ENCODE results near the gene FNDC3B. TPM values are rescaled to one million over a fixed set of nuclear protein-coding genes. Genes with fewer than 3 reads are reported as not detected.

The FNDC3B gene
- total and polyA plus RNA-seq, 7 donors, result 16.2 to 93.9 (median 50.3) TPM

DNA sequence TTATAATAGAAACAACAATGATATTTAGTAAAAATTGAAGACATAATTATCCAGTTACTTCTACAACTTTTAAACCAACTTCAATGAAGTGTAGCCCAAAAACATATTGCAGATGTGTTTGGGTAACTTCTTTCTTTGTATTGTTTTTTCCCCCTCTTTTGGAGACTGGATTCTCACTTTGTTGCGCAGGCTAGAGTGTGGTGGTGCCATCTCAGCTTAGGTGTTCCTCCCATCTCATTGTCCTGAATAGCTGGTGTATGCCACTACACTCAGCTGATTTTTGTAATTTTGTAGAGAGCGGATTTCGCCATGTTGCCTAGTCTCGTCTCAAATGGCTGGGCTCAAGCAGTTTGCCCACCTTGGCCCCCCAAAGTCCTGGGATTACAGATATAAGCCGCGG is 148.1 kb downstream of the FNDC3B start:
- TF ChIP-seq POLR2AphosphoS5 (IDR thresholded peaks at IDR 0.05) (no peak), CTCF (IDR thresholded peaks at IDR 0.05) (no peak), POLR2A (IDR thresholded peaks at IDR 0.05) (no peak)
- H3K36me3 ChIP-seq, result no peaks in the 10 kb centered on the region
- intact Hi-C loops (cut with DNase I), result no loop called here

DNA sequence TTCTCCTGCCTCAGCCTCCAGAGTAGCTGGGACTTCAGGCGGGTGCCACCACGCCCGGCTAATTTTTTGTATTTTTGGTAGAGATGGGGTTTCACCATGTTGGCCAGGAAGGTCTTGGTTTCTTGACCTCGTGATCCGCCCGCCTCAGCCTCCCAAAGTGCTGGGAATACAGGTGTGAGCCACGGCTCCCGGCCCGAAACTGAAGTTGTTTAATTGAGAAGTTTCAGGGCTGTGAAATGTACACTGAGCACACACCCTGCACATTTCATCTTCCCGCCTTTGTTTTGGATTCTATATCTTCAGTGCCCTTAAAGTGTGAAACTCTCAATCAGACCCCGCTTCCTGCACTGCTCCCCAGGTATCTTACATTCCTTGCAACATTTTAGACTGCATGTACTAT is 149.1 kb downstream of the FNDC3B start:
- Histone ChIP-seq H3K4me3 (no peak overlapping the region), H3K27ac (no peak overlapping the region), H3K9me3 (no peaks in the 10 kb centered on the region), H3K36me3 (no peaks in the 10 kb centered on the region), H3K27me3 (no peaks in the 10 kb centered on the region), H3K4me1 (peaks cover 0 to 19% (median 0%) of the 10 kb centered on the region in 4 donors)
- DNase-seq, result no peak
- intact Hi-C loops (cut with DNase I), result no loop called here
- no peak for TF ChIP-seq EP300 (IDR thresholded peaks at IDR 0.05)
- no peak for TF ChIP-seq CTCF (IDR thresholded peaks at IDR 0.05)
- no peak for TF ChIP-seq POLR2A (IDR thresholded peaks at IDR 0.05)
- no peak for TF ChIP-seq POLR2AphosphoS5 (IDR thresholded peaks at IDR 0.05)
- WGBS, 2 donors, result 93 to 94% methylated on average over 11 of the region's 11 CpGs

More for the DNA sequence above, 148.1 kb downstream of the FNDC3B start:
- H3K27ac ChIP-seq, result no peak overlapping the region
- WGBS, 2 donors, result 98 to 99% methylated on average over 6 of the region's 6 CpGs
- H3K4me1 ChIP-seq, result peaks cover 0 to 29% (median 3%) of the 10 kb centered on the region in 4 donors
- no peaks in the 10 kb centered on the region for H3K27me3 ChIP-seq
- H3K9me3 ChIP-seq, result no peaks in the 10 kb centered on the region
- no peak overlapping the region for H3K4me3 ChIP-seq
- DNase-seq, result no peak

DNA sequence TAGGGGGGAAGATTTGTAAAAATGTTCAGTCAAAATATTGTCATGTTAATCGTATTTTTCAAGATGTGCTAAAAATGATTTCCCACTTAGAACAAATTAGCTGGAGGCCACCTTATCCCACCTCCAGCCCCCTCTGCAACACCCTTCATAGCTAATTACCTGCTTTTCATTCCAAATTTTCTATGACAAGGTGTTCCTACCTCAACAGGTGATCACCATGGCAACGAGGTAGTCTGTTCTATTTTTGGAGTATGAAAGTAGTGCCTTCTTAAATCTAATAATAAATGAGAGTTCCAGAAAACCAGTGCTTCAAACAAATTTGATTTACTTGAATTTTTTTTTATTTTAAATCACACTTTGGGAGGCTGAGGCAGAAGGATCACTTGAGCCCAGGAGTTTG is 149.8 kb downstream of the FNDC3B start:
- TF ChIP-seq CTCF (IDR thresholded peaks at IDR 0.05), result no peak
- no peak for TF ChIP-seq EP300 (IDR thresholded peaks at IDR 0.05)
- TF ChIP-seq POLR2AphosphoS5 (IDR thresholded peaks at IDR 0.05), result no peak
- TF ChIP-seq POLR2A (IDR thresholded peaks at IDR 0.05), result no peak
- Histone ChIP-seq H3K27me3 (no peaks in the 10 kb centered on the region), H3K4me3 (no peak overlapping the region), H3K9me3 (no peaks in the 10 kb centered on the region), H3K36me3 (no peaks in the 10 kb centered on the region), H3K27ac (no peak overlapping the region), H3K4me1 (peaks cover 0 to 16% (median 1%) of the 10 kb centered on the region in 4 donors)
- intact Hi-C loops (cut with DNase I), result no loop called here
- no peak for DNase-seq
- 88 to 93% methylated on average over 2 of the region's 2 CpGs for WGBS, 2 donors

DNA sequence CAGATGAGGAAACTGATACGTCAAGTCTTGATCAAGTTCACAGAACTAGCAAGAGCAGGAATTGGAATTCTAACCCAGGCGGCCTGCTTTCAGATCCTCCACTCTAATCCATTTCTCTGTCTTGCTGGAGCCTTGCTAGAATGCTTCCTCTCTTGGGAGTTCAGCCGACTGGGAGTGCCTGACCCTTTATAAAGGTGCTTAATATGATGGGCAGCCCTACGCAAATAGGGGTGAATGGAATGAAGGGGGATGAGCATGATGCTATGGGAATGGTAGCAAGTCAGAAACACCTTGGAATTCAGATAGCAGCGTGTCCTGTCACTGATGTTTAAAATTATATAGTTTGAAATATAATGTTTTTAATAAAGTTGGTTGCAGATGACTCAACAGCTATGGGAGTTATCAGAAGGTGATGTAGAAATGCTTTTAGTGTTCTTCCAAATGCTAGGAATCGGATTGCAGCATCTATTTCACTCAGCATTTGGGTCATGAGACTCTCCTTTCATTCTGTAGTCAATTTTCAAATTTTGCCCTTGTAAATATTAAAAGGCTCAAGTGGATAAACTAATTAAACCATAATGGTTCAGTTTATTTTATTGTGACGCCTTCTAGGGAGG is 150.7 kb downstream of the FNDC3B start:
- Histone ChIP-seq H3K9me3 (no peaks in the 10 kb centered on the region), H3K27ac (no peak overlapping the region), H3K4me3 (no peak overlapping the region), H3K4me1 (peaks cover 0 to 14% (median 10%) of the 10 kb centered on the region in 4 donors), H3K27me3 (no peaks in the 10 kb centered on the region), H3K36me3 (no peaks in the 10 kb centered on the region)
- intact Hi-C loops (cut with DNase I), result no loop called here
- WGBS, 2 donors, result 92 to 94% methylated on average over 7 of the region's 7 CpGs
- TF ChIP-seq POLR2A (IDR thresholded peaks at IDR 0.05) (no peak), CTCF (IDR thresholded peaks at IDR 0.05) (no peak), EP300 (IDR thresholded peaks at IDR 0.05) (no peak)
- no peak for DNase-seq

DNA sequence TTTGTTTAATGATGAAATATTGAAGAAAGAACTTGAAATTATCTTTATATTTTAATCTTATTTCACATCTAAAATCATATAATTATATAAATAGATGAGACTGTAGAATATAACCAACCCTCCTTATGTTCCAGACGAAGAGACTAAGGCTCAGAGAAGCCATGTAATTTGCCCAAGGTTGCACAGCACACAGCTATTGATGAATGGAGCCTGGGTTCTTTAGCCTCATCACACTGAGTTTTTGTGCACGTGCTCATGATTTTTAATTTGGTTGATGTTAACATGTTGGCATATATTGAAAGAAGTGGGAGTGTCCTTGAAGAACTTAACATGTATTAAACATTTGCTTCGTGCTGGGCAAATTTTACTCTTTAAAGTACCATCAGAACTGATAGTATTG is 151.6 kb downstream of the FNDC3B start:
- no peaks in the 10 kb centered on the region for H3K36me3 ChIP-seq
- no peak for DNase-seq
- H3K4me3 ChIP-seq, result no peak overlapping the region
- WGBS, 2 donors, result 93 to 95% methylated on average over 3 of the region's 3 CpGs
- H3K4me1 ChIP-seq, result peaks cover 0 to 18% (median 13%) of the 10 kb centered on the region in 4 donors
- TF ChIP-seq POLR2AphosphoS5 (IDR thresholded peaks at IDR 0.05) (no peak), CTCF (IDR thresholded peaks at IDR 0.05) (no peak), EP300 (IDR thresholded peaks at IDR 0.05) (no peak), POLR2A (IDR thresholded peaks at IDR 0.05) (no peak)
- intact Hi-C loops (cut with DNase I), result no loop called here
- no peaks in the 10 kb centered on the region for H3K9me3 ChIP-seq
- H3K27ac ChIP-seq, result no peak overlapping the region
- H3K27me3 ChIP-seq, result no peaks in the 10 kb centered on the region
